ENCODE data around the gene MRPL9. TPM values are rescaled to one million over a fixed set of nuclear protein-coding genes. Genes with fewer than 3 reads are reported as not detected.

MRPL9 gene
- 34.1 TPM for total RNA-seq

- Histone ChIP-seq H3K4me1 (peaks cover 20% of the 10 kb centered on the region), H3K27me3 (no peaks in the 10 kb centered on the region), H3K4me3 (peak within 1 kb of the TSS; percentile 77 to 95), H3K27ac (peak within 1 kb of the TSS; percentile 81), H3K36me3 (peaks cover 0 to 28% of the 10 kb centered on the region in 2 donors), H3K9me3 (no peaks in the 10 kb centered on the region)
- DNase-seq (ENCODE audit: extremely low spot score in 2 of 2) = peak; percentile 87
- intact Hi-C loops (cut with DNase I) = no loop called here
- TF ChIP-seq POLR2AphosphoS5 (IDR thresholded peaks at IDR 0.05; ENCODE audit: insufficient read depth in 1 of 2, low read depth in 1 of 2) = peak in 1 of 2 donors; percentile 70
- TF ChIP-seq CTCF (IDR thresholded peaks at IDR 0.05) = no peak
These were observed at the start of gene MRPL9 for GRCh38 chr1:151762941-151763921. TSS of gene MRPL9 (minus strand) at chr1:151763496. CDS start at chr1:151763479, 17 bp downstream.

GRCh38 chr1:151811181-151811580 is 47.9 kb upstream of the MRPL9 start:
- H3K4me3 ChIP-seq = no peak overlapping the region
- H3K27ac ChIP-seq = no peak overlapping the region
- no peaks in the 10 kb centered on the region for H3K4me1 ChIP-seq
- TF ChIP-seq CTCF (IDR thresholded peaks at IDR 0.05) = no peak
- no peak for DNase-seq (ENCODE audit: extremely low spot score in 2 of 2)
- intact Hi-C loops (cut with DNase I) = no loop called here
- H3K36me3 ChIP-seq = no peaks in the 10 kb centered on the region
- H3K27me3 ChIP-seq = no peaks in the 10 kb centered on the region
- H3K9me3 ChIP-seq = no peaks in the 10 kb centered on the region

- no peak for DNase-seq (ENCODE audit: extremely low spot score in 2 of 2)
- no peaks in the 10 kb centered on the region for H3K4me1 ChIP-seq
- H3K27me3 ChIP-seq = no peaks in the 10 kb centered on the region
- H3K36me3 ChIP-seq = no peaks in the 10 kb centered on the region
- intact Hi-C loops (cut with DNase I) = no loop called here
- H3K27ac ChIP-seq = no peak overlapping the region
- H3K4me3 ChIP-seq = no peak overlapping the region
- TF ChIP-seq CTCF (IDR thresholded peaks at IDR 0.05) (no peak), POLR2A (IDR thresholded peaks at IDR 0.05) (no peak), POLR2AphosphoS5 (IDR thresholded peaks at IDR 0.05; ENCODE audit: insufficient read depth in 1 of 2, low read depth in 1 of 2) (no peak)
- no peaks in the 10 kb centered on the region for H3K9me3 ChIP-seq
These were observed 46.8 kb upstream of the MRPL9 start for GRCh38 chr1:151809985-151810556.

- H3K27me3 ChIP-seq = no peaks in the 10 kb centered on the region
- no peak for DNase-seq (ENCODE audit: extremely low spot score in 2 of 2)
- H3K9me3 ChIP-seq = no peaks in the 10 kb centered on the region
- H3K4me1 ChIP-seq = no peaks in the 10 kb centered on the region
- no peak for TF ChIP-seq CTCF (IDR thresholded peaks at IDR 0.05)
- TF ChIP-seq POLR2A (IDR thresholded peaks at IDR 0.05) = no peak
- TF ChIP-seq POLR2AphosphoS5 (IDR thresholded peaks at IDR 0.05; ENCODE audit: insufficient read depth in 1 of 2, low read depth in 1 of 2) = no peak
- H3K27ac ChIP-seq = no peak overlapping the region
- intact Hi-C loops (cut with DNase I) = no loop called here
- no peak overlapping the region for H3K4me3 ChIP-seq
- H3K36me3 ChIP-seq = no peaks in the 10 kb centered on the region
These were observed 46.1 kb upstream of the MRPL9 start for GRCh38 chr1:151809290-151809984.

Measured in vagina (tissue), 2 donors.